Activated naive CD4-positive, alpha-beta T cell treated with Interleukin-2 at 50 U/mL for 16 hours (primary cell): ENCODE results near the gene LYVE1.

Experiments
- DNase-seq: peaks from one replicate; pipeline ENCODE4 v3.0.0-alpha.2; 2020

The LYVE1 gene

GRCh38 chr11:10591741-10592140 lies 23.3 kb upstream of the LYVE1 start:
- DNase-seq, result no peak

- no peak for DNase-seq
These were observed 21.9 kb upstream of the LYVE1 start for GRCh38 chr11:10590218-10590915.

- no peak for DNase-seq
These were observed 20.4 kb upstream of the LYVE1 start for GRCh38 chr11:10588904-10589303.

GRCh38 chr11:10587995-10588394 lies 19.5 kb upstream of the LYVE1 start:
- no peak for DNase-seq

GRCh38 chr11:10587388-10587787 lies 18.9 kb upstream of the LYVE1 start:
- no peak for DNase-seq

- no peak for DNase-seq
These were observed 15.6 kb upstream of the LYVE1 start for GRCh38 chr11:10584071-10584501.

- no peak for DNase-seq
These were observed 13.1 kb upstream of the LYVE1 start for GRCh38 chr11:10581481-10582019.

GRCh38 chr11:10580623-10581022 lies 12.2 kb upstream of the LYVE1 start:
- no peak for DNase-seq

- DNase-seq, result no peak
These were observed 11.2 kb upstream of the LYVE1 start for GRCh38 chr11:10579700-10580099.

- no peak for DNase-seq
These were observed 7.6 kb upstream of the LYVE1 start for GRCh38 chr11:10576035-10576398.

- DNase-seq, result no peak
These were observed 7.0 kb upstream of the LYVE1 start for GRCh38 chr11:10575346-10576034.

GRCh38 chr11:10573556-10573955 lies 5.1 kb upstream of the LYVE1 start:
- DNase-seq, result no peak

GRCh38 chr11:10573028-10573427 lies 4.6 kb upstream of the LYVE1 start:
- DNase-seq, result no peak

- DNase-seq, result no peak
These were observed 4.1 kb upstream of the LYVE1 start for GRCh38 chr11:10572533-10572932.

- no peak for DNase-seq
These were observed 1.0 kb downstream of the LYVE1 start for GRCh38 chr11:10567446-10567845.

- DNase-seq, result no peak
These were observed 2.1 kb downstream of the LYVE1 start for GRCh38 chr11:10566257-10566957.

GRCh38 chr11:10565493-10565892 lies 3.0 kb downstream of the LYVE1 start:
- DNase-seq, result no peak

GRCh38 chr11:10564696-10565318 lies 3.7 kb downstream of the LYVE1 start:
- no peak for DNase-seq

- no peak for DNase-seq
These were observed 4.4 kb downstream of the LYVE1 start for GRCh38 chr11:10564030-10564429.

GRCh38 chr11:10561947-10562346 lies 6.5 kb downstream of the LYVE1 start:
- DNase-seq, result no peak

- DNase-seq, result no peak
These were observed 7.2 kb downstream of the LYVE1 start for GRCh38 chr11:10561043-10561818.

- no peak for DNase-seq
These were observed 10.2 kb downstream of the LYVE1 start for GRCh38 chr11:10558288-10558687.

- DNase-seq, result no peak
These were observed 11.9 kb downstream of the LYVE1 start for GRCh38 chr11:10556590-10556989.
